Endothelial cell of umbilical vein (primary cell): ENCODE results near the gene KLK5.

Experiments used
- CTCF ChIP-seq, 2 donors: IDR thresholded peaks; 1 replicate in 1 of 2; 2 replicates in 1 of 2; pipeline ENCODE4 v1.5.1; 2011; ENCODE audit warnings: low read length in 2 of 2, mild to moderate bottlenecking in 2 of 2, moderate library complexity in 2 of 2, control low read depth in 1 of 2, inconsistent platforms in 1 of 2, low read depth in 1 of 2; ENCODE audit not compliant: insufficient read depth in 1 of 2; ENCODE audit errors: extremely low read depth in 1 of 2
- EZH2 ChIP-seq: IDR thresholded peaks from 2 replicates; pipeline ENCODE4 v1.6.1; 2012; ENCODE audit warnings: borderline replicate concordance, low read depth, mild to moderate bottlenecking, moderate library complexity, low read length, inconsistent platforms; ENCODE audit not compliant: severe bottlenecking
- JUN ChIP-seq: IDR thresholded peaks from 2 replicates; pipeline ENCODE4 v1.6.1; 2011; ENCODE audit warnings: borderline replicate concordance, low read depth; ENCODE audit not compliant: insufficient read length, insufficient read depth
- MAX ChIP-seq: IDR thresholded peaks from 2 replicates; pipeline ENCODE4 v1.6.1; 2011; ENCODE audit not compliant: insufficient read depth, insufficient read length
- POLR2A ChIP-seq: IDR thresholded peaks from 2 replicates; pipeline ENCODE4 v1.6.1; 2012; ENCODE audit warnings: low read depth, mild to moderate bottlenecking, control low read depth, low read length

GRCh38 chr19:50916069-50916468 lies 36.8 kb downstream of the KLK5 start:
- TF ChIP-seq EZH2, result no peak
- no peak for TF ChIP-seq CTCF (IDR thresholded peaks at IDR 0.05; ENCODE audit: extremely low read depth in 1 of 2, insufficient read depth in 1 of 2, low read depth in 1 of 2, low read length in 2 of 2)
- no peak for TF ChIP-seq POLR2A
- no peak for TF ChIP-seq MAX
- TF ChIP-seq JUN, result no peak
